GM12865 (cell line): Measurements from ENCODE around the gene CDH23.

Experiments
- DNase-seq: peaks from one replicate; pipeline ENCODE4 v3.0.0; 2010; ENCODE audit warnings: low read depth
- H3K4me3 ChIP-seq: 2 replicates; pipeline ENCODE4 v1.5.1; 2011; ENCODE audit warnings: mild to moderate bottlenecking, low read depth, low read length, control low read depth
- TF ChIP-seq, protein P1 (sequence below): IDR thresholded peaks from 2 replicates; pipeline ENCODE4 v1.5.1; 2011; ENCODE audit warnings: low read length, control low read depth, low read depth, inconsistent platforms; ENCODE audit not compliant: insufficient read depth; ENCODE audit errors: missing control alignments

The CDH23 gene

DNA sequence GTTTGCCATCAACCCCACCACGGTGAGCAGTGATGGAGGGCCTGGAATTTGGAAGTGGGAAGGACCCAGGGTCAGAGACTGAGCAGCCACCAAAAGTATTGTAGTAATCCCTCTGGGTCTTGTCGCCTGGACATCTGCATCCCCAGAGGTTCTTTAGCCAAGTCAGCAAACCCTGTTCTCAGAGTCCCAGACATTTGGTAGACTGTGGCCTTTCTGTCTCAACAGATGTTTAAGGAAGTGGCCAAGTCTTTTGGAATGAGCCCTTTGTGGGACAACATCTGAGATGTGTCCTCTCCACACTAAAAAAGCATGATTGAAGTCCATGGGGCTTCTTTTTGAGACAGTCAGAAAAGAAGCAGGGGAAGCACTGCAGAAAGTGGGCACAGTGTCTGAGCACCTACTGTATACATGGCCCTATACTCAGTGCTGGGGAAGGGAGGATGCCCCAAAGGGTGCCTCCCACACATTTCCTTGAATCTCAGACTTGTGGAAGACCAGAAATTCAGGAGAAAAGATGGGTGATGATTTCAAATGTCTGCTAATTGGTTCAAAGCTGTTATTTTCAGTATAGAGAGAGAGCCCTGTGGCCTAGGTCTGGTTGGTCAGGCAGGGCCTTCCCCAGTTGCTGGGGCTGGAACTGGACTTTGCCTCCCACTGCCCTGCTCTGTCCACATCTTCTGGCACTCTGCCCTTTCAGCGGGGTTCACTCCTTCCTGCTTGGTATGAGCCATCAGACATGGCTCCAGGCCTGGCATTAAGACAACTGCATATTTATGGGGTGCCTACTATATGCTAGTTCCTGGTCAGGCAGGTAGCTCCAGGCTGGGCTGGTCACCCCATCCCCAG lies 403.1 kb downstream of the CDH23 start:
- TF ChIP-seq, protein P1, sequence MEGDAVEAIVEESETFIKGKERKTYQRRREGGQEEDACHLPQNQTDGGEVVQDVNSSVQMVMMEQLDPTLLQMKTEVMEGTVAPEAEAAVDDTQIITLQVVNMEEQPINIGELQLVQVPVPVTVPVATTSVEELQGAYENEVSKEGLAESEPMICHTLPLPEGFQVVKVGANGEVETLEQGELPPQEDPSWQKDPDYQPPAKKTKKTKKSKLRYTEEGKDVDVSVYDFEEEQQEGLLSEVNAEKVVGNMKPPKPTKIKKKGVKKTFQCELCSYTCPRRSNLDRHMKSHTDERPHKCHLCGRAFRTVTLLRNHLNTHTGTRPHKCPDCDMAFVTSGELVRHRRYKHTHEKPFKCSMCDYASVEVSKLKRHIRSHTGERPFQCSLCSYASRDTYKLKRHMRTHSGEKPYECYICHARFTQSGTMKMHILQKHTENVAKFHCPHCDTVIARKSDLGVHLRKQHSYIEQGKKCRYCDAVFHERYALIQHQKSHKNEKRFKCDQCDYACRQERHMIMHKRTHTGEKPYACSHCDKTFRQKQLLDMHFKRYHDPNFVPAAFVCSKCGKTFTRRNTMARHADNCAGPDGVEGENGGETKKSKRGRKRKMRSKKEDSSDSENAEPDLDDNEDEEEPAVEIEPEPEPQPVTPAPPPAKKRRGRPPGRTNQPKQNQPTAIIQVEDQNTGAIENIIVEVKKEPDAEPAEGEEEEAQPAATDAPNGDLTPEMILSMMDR, result no peak
- DNase-seq, result no peak
- no peak overlapping the region for H3K4me3 ChIP-seq

DNA sequence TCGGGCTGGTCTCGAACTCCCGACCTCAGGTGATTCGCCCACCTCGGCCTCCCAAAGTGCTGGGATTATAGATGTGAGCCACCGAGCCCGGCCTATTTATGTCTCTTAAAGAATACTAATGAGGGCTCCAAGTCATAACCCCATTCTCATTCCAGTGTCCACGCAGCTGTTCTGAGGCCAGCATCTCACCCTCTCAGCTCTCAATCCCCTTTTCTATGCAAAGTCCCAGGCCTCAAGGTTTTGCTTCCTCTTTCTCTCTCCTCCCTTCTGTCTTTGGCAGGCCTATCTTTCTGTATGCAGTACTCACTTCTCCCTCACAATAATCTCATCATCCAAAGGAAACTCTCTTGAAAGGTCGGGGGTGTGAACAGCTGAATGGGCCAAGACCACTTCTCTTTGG lies 404.6 kb downstream of the CDH23 start:
- no peak overlapping the region for H3K4me3 ChIP-seq
- TF ChIP-seq, protein P1, result no peak
- peak; percentile 72 for DNase-seq

DNA sequence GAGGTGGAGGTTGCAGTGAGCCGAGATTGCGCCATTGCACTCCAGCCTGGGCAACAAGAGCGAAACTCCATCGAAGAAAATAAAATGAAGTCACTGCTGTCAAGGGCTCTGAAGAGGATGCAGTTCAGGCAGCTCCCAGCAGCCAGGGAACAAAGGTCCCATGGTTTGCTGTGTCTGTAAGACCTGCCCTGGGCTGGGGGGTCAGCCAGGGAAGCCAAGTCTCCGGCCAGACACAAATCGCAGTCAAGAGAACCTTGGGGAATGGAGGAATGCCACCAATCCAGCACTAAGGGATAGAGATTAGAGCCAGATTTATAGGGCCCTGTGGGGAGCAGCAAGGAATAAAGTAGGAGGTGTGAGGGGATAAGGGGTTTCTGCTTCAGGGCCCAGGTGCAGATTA lies 405.5 kb downstream of the CDH23 start:
- no peak for DNase-seq
- TF ChIP-seq, protein P1, result no peak
- H3K4me3 ChIP-seq, result no peak overlapping the region

DNA sequence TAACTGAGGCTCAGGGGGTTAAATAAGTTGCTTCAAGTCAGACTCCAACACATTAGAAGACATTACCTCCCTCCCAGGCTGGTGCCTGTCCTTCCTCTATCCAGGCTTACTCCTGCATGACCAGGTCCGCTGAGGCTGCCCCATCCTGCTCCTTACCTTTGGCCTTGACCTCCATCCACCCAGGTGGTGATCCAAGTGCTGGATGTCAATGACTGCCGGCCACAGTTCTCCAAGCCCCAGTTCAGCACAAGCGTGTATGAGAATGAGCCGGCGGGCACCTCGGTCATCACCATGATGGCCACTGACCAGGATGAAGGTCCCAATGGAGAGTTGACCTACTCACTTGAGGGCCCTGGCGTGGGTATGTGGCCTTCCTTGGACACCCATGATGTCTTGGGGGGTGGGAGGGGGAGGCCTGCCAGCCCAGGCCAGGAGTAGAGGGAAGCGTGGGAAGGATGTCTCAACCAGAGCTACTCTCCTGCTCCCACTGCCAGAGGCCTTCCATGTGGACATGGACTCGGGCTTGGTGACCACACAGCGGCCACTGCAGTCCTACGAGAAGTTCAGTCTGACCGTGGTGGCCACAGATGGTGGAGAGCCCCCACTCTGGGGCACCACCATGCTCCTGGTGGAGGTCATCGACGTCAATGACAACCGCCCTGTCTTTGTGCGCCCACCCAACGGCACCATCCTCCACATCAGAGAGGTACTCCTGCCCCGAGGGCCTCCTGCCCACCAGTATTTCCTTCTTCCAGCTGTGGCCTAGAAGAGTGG lies 406.2 kb downstream of the CDH23 start:
- DNase-seq, result no peak
- TF ChIP-seq, protein P1, result no peak
- no peak overlapping the region for H3K4me3 ChIP-seq

DNA sequence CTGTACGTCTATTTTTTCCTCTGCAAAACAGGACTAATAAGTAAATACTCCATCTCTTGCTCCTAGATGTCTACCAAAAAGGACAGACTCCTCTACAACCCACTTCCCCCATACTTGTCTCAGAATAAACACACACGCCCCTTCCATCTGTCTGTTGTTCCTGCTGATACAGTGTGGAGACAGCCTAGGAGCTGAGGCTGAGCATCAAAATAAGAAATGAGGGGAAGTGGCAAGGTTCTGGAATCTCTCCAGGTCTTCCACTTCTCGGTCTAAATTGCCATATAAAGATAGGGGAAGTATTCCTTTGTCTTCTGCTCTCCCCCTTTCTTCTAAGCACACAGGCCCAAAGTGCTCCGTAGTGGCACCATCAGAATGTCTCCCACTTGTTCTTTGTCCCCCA lies 407.4 kb downstream of the CDH23 start:
- TF ChIP-seq, protein P1, result no peak
- H3K4me3 ChIP-seq, result no peak overlapping the region

DNA sequence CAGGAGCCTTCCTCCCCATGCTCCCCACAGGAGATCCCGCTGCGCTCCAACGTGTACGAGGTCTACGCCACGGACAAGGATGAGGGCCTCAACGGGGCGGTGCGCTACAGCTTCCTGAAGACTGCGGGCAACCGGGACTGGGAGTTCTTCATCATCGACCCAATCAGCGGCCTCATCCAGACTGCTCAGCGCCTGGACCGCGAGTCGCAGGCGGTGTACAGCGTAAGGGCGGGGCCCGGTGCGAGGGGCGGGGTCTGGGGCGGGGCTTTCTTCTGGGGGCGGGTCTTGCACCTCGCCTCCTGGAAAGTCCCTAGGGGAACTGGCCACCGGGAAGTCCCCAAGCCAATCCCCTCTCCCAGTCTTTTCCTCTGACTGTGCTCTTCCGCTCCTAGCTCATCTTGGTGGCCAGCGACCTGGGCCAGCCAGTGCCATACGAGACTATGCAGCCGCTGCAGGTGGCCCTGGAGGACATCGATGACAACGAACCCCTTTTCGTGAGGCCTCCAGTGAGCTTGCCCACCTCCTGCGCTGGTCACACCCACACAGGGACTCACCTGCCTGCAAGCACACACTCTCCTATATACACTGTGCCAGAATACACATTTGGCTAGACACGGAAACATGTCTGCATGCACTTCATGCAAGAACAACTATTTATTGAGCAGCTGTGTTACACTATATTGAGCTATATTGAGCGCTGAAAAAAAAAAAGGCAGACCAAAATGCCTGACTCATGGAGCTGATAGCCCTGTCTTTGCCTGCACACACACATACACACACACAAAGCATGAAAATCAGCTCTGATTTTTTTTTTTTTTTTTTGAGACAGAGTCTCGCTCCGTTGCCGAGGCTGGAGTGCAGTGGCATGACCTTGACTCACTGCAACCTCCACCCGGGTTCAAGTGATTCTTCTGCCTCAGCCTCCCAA lies 409.3 kb downstream of the CDH23 start:
- no peak for DNase-seq
- TF ChIP-seq, protein P1, result no peak
- no peak overlapping the region for H3K4me3 ChIP-seq

More for the DNA sequence above, 407.4 kb downstream of the CDH23 start:
- DNase-seq, result no peak
